Cerebellar nuclear complex (tissue), 1 donor: ENCODE results near the gene GALNT17.
A peak's percentile ranks its signal among the peaks of the same experiment; 100 is the strongest.

Experiments
- DNase-seq, 2 experiments: peaks; one replicate each; lab custom pipeline; 2025; lab: John Stamatoyannopoulos, UW

The GALNT17 gene

DNA sequence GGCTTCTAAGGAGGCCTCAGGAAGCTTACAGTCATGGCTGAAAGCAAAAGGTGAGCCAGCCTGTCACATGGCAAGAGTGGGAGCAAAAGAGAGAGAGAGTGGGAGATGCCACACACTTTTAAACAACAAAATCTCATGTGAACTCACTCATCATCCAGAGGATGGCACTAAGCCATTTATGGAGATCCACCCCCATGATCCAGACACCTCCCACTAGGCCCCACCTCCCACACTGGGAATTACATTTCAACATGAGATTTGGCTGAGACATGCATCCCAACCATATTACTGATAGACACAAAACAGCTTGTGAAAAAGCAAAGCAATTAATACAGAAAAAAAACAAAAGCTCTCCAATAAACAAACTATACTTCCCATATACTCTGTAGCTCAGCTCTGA, 210.3 kb downstream of the GALNT17 start:
- no peak for DNase-seq

- no peak for DNase-seq
Measured at GRCh38 chr7:71343039-71343438, 211.1 kb downstream of the GALNT17 start.

DNA sequence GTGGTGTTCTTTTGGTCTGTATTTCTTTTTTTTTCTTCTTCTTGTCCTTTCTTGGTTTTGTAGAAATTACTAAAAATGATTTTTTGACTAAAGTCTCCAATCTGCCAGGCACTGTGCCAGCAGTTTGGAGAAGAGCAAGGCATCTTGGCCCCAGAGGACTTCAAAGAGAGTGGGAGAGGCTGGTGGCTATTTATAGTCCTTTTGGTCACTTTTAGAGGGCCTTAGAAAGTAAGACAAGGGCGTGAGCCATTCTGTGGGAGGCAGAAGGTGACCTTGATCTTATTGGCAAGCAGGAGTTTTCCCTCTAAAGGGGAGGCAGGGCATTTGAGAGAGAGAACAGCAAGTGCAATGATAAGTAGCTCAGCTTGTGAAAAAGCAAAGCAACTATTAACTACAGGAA, 211.9 kb downstream of the GALNT17 start:
- no peak for DNase-seq

DNA sequence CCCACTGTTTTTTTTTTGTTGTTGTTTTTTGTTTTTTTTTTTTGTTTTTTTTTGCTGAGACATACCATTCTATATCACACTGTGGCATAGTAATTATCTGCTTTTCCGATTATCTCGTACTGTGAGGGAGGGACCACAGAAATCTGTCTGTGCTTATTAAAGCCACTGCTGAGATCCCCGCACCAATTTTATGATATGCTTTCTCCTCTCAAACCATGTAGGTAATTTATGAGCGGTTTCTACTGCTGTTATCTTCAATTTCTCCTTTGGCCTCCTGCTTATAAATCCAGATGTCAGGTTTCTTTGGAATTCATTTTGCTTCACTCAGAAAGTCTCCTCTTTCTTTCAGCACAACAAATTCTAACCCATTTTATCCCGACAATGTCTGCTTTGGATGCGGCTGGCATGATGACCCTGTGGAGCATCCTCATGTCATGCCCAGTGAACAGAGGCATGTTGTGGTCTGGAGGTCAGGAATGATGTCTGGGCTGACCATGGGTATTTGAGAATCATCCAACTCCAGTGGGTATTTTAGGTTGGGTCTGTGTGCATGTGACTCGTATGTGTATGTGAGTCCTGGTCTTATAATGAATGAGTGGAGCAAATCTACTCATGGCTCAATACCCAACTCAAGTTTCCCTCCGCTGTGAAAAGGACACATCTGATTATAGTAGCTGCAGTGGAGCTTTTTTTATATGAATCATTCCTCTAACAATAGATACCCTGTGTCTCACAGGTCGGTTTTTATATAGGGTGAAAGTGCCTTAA, 213.4 kb downstream of the GALNT17 start:
- no peak for DNase-seq

- DNase-seq: no peak
Measured at GRCh38 chr7:71348821-71349681, 217.1 kb downstream of the GALNT17 start.

GRCh38 chr7:71349682-71350481, 217.9 kb downstream of the GALNT17 start:
- no peak for DNase-seq

- DNase-seq: no peak
Measured at GRCh38 chr7:71350680-71351079, 218.7 kb downstream of the GALNT17 start.

DNA sequence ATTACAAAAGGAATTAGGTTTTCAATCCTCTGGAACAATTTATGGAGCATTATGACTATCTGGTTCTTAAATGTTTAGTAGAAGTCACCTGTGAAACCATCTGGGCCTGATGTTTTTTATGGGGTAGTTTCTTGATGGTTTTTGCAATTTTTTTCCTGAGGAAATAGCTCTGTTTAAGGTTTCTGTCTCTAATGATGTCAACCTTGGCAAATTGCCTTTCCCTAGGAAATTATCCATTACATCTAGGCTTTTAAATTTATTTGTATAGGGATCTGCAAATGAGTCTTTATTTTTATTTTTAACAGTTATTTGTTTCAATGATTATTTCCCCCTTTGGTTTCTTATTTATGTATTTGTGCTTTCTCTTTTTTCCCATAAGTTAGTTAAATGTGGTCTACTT, 222.8 kb downstream of the GALNT17 start:
- no peak for DNase-seq

- DNase-seq: no peak
Measured at GRCh38 chr7:71361451-71362032, 229.6 kb downstream of the GALNT17 start.

DNA sequence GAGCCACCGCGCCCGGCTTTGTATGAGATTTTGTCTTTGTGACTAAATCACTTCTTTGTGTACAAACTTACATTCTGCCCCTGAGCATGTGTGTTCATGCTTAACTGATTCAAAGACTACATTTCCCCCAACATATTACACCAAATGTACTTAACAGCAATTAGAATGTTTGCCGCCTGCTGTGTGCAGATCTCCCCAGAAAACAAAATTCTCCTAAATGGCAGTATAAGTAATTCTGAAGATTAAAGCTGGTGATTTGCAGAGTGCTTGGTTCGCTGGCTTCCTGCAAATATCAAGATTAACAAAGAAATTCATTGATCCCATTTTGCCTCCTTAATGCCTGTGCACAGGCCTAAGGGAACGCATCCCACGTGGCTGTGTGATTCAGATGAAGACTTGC, 230.3 kb downstream of the GALNT17 start:
- no peak for DNase-seq

DNA sequence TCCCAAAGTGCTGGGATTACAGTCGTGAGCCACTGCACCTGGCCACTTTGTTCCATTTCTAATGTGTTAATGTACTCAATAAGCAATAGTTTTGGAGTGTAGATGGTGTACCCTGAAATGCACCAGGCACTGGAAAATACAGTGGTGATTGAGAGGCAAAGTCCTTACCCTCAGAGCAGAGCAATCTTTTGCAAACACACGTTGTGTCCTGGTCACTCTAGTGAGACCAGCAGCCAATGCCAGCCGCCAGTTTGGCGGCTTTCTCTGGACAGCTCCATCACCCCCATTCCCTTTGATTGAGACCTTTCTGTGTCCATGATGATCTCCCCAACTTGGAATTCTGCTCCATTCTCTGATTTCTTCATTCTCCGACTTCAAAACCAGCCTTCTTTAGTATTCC, 231.3 kb downstream of the GALNT17 start:
- no peak for DNase-seq

GRCh38 chr7:71363627-71364026, 231.7 kb downstream of the GALNT17 start:
- DNase-seq: no peak

GRCh38 chr7:71364551-71364950, 232.6 kb downstream of the GALNT17 start:
- DNase-seq: no peak

- no peak for DNase-seq
Measured at GRCh38 chr7:71372991-71373390, 241.0 kb downstream of the GALNT17 start.

DNA sequence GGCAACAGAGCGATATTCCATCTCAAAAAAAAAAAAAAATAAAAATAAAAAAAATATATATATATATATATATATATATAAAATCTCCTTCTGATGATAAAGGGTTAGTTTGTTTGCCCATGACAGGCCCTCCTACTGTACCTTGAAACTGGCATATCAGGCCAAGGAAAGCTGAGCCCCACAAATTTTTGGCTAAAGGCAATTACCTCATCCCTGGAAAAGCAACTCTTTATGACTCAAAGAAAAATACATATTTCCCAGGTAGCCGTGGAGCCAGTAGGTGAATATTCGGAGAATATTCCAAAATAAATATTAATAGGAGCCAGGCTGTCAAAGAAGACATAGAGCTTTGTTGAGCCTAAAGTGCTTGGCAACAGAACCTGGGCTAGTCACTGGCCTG, 245.1 kb downstream of the GALNT17 start:
- DNase-seq: no peak

GRCh38 chr7:71377469-71377868, 245.5 kb downstream of the GALNT17 start:
- DNase-seq: no peak

DNA sequence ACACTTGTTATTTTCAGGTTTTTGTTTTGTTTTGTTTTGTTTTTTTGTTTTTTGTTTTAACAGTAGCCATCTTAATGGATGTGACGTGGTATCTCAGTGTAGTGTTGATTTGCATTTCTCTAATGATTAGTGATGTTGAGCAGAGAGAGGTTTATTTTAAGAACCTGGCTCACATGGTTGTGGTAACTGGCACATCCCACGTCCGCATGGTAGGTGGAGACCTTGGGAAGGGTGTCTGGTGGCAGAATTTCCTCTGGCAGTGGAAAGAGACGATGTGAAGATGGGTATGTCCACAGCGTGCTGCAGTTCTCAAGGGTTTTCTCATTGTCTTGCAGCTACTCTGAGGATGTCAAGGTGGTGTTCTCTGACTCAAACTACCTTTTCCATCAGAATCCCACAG, 252.2 kb downstream of the GALNT17 start:
- DNase-seq: no peak

GRCh38 chr7:71385330-71385729, 253.4 kb downstream of the GALNT17 start:
- DNase-seq: no peak

GRCh38 chr7:71386152-71386785, 254.3 kb downstream of the GALNT17 start:
- no peak for DNase-seq

GRCh38 chr7:71388181-71388580, 256.2 kb downstream of the GALNT17 start:
- no peak for DNase-seq

GRCh38 chr7:71389976-71390375, 258.0 kb downstream of the GALNT17 start:
- DNase-seq: no peak

- DNase-seq: peak in 1 of 2 experiments; percentile 49
Measured at GRCh38 chr7:71393661-71394060, 261.7 kb downstream of the GALNT17 start.
